ENCODE measurements around the gene ELK3.

DNA sequence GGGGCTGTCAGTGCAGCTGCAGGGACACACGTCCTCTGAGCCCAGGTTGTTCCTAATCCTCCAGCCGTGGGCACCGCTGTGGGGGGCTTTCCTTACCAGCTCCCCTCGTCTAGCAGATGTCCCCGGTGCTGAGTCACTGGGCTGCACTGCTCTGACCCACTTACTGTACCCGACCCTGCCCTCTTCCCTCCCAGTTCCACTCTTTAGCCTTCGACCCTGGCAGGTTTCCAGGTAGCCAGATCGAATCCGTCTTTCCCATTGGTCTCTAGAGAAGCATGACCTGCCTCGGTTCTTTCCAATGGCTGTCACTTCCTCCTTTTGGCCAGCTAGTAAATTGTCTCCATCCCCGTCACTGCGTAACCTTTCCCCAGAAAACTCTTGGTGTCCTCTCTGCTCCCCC is 48.4 kb downstream of the ELK3 start:
- TF ChIP-seq POLR2A (IDR thresholded peaks at IDR 0.05) = no peak
- TF ChIP-seq, protein P1, sequence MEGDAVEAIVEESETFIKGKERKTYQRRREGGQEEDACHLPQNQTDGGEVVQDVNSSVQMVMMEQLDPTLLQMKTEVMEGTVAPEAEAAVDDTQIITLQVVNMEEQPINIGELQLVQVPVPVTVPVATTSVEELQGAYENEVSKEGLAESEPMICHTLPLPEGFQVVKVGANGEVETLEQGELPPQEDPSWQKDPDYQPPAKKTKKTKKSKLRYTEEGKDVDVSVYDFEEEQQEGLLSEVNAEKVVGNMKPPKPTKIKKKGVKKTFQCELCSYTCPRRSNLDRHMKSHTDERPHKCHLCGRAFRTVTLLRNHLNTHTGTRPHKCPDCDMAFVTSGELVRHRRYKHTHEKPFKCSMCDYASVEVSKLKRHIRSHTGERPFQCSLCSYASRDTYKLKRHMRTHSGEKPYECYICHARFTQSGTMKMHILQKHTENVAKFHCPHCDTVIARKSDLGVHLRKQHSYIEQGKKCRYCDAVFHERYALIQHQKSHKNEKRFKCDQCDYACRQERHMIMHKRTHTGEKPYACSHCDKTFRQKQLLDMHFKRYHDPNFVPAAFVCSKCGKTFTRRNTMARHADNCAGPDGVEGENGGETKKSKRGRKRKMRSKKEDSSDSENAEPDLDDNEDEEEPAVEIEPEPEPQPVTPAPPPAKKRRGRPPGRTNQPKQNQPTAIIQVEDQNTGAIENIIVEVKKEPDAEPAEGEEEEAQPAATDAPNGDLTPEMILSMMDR (IDR thresholded peaks at IDR 0.05) = no peak

All from stomach (tissue), 4 donors.